Endothelial cell of umbilical vein (primary cell): ENCODE measurements around the gene RPS6KA3. TPM values are rescaled to one million over a fixed set of nuclear protein-coding genes. Genes with fewer than 3 reads are reported as not detected.

Experiments used
- BruUV-seq: library from RNA; stranded (reverse); fragments of 400-500 nt; replicated peaks from 2 replicates; lab custom pipeline; 2021; lab: Mats Ljungman, UMichigan
- CTCF ChIA-PET: fragments of 300-600, 350-600 bp; sonication (Branson Sonifier 250); formaldehyde crosslinking; loops from one replicate; lab custom pipeline; 2021; ENCODE audit warnings: antibody characterized with exemption, inconsistent platforms; lab: Charles Lee
- POLR2A ChIA-PET: fragments of 300-600, 350-600 bp; sonication (Branson Sonifier 250); formaldehyde crosslinking; loops from one replicate; lab custom pipeline; 2021; ENCODE audit warnings: antibody characterized with exemption, inconsistent platforms; lab: Charles Lee
- DNase-seq: peaks from one replicate; pipeline ENCODE4 v3.0.0-alpha.2; 2011; ENCODE audit warnings: low read depth, low spot score
- FAIRE-seq: peaks from 2 replicates; lab custom pipeline; 2011; peaks lifted over from hg19 to GRCh38; lab: Jason Lieb, UNC
- H2AFZ ChIP-seq: 2 replicates; pipeline ENCODE4 v1.6.0; 2012; ENCODE audit warnings: low read depth, low read length, control low read depth, inconsistent platforms
- H3K27ac ChIP-seq: 2 replicates; pipeline ENCODE4 v1.5.1; 2011; ENCODE audit warnings: low read depth, mild to moderate bottlenecking, control low read depth, low read length, moderate library complexity; ENCODE audit not compliant: insufficient read depth
- H3K27me3 ChIP-seq, 2 experiments: 2 replicates each; pipeline versions ENCODE4 v1.6.0 to v1.6.1; 2011; ENCODE audit warnings: low read length in 2 of 2, mixed read lengths in 1 of 2; ENCODE audit not compliant: control insufficient read depth in 2 of 2, insufficient read depth in 2 of 2
- H3K36me3 ChIP-seq, 2 experiments: 2 replicates in 1 of 2; 3 replicates in 1 of 2; pipeline ENCODE4 v1.5.1; 2011; ENCODE audit warnings: low read length in 2 of 2, mild to moderate bottlenecking in 1 of 2, moderate library complexity in 1 of 2; ENCODE audit not compliant: control insufficient read depth in 2 of 2, insufficient read depth in 2 of 2; ENCODE audit errors: extremely low read depth in 1 of 2
- H3K4me1 ChIP-seq: 3 replicates; pipeline ENCODE4 v1.5.1; 2011; ENCODE audit warnings: mild to moderate bottlenecking, low read length; ENCODE audit not compliant: control insufficient read depth, insufficient read depth; ENCODE audit errors: extremely low read depth
- H3K4me2 ChIP-seq: 2 replicates; pipeline ENCODE4 v1.6.1; 2011; ENCODE audit warnings: low read length, control low read depth, mixed read lengths; ENCODE audit not compliant: insufficient read depth
- H3K4me3 ChIP-seq, 3 experiments: fragments of 200-600 bp in 1 of 3; sonication (generic), shearing (Covaris generic) in 1 of 3; replicated peaks in 1 of 3; 2 replicates each; pipeline ENCODE4 v1.5.1; 2011 to 2016; ENCODE audit warnings: control low read depth in 3 of 3, low read length in 3 of 3, mild to moderate bottlenecking in 2 of 3, inconsistent platforms in 1 of 3, low read depth in 1 of 3, moderate library complexity in 1 of 3; ENCODE audit not compliant: insufficient read depth in 1 of 3
- H3K79me2 ChIP-seq: 2 replicates; pipeline ENCODE4 v1.6.0; 2012; ENCODE audit warnings: low read length, inconsistent platforms; ENCODE audit not compliant: control insufficient read depth, insufficient read depth
- H3K9ac ChIP-seq: replicated peaks from 2 replicates; pipeline ENCODE3; 2011; ENCODE audit warnings: low read length, control low read depth; ENCODE audit not compliant: insufficient read depth; ENCODE audit errors: extremely low read depth
- H3K9me1 ChIP-seq: replicated peaks from 3 replicates; pipeline ENCODE4 v1.6.0; 2011; ENCODE audit warnings: mild to moderate bottlenecking, low read length; ENCODE audit not compliant: control insufficient read depth, insufficient read depth; ENCODE audit errors: extremely low read depth
- H3K9me3 ChIP-seq: replicated peaks from 2 replicates; pipeline ENCODE4 v1.5.1; 2012; ENCODE audit warnings: low read length, inconsistent platforms; ENCODE audit not compliant: control insufficient read depth, insufficient read depth
- H4K20me1 ChIP-seq: replicated peaks from 2 replicates; pipeline ENCODE3; 2011; ENCODE audit warnings: mild to moderate bottlenecking, low read length; ENCODE audit not compliant: control insufficient read depth, insufficient read depth; ENCODE audit errors: extremely low read depth
- EZH2 ChIP-seq: IDR thresholded peaks from 2 replicates; pipeline ENCODE4 v1.6.1; 2012; ENCODE audit warnings: borderline replicate concordance, low read depth, mild to moderate bottlenecking, moderate library complexity, low read length, inconsistent platforms; ENCODE audit not compliant: severe bottlenecking
- FOS ChIP-seq: IDR thresholded peaks from 2 replicates; pipeline ENCODE4 v1.6.1; 2011; ENCODE audit warnings: mild to moderate bottlenecking, low read length, moderate library complexity, borderline replicate concordance; ENCODE audit not compliant: insufficient read depth
- GATA2 ChIP-seq: IDR thresholded peaks from 2 replicates; pipeline ENCODE4 v1.7.0; 2011; ENCODE audit warnings: low read depth, mild to moderate bottlenecking, moderate library complexity, mixed read lengths, low read length; ENCODE audit not compliant: insufficient read length, insufficient read depth
- JUN ChIP-seq: IDR thresholded peaks from 2 replicates; pipeline ENCODE4 v1.6.1; 2011; ENCODE audit warnings: borderline replicate concordance, low read depth; ENCODE audit not compliant: insufficient read length, insufficient read depth
- MYC ChIP-seq: IDR thresholded peaks from one replicate; pipeline ENCODE4 v1.6.1; 2011; ENCODE audit warnings: mild to moderate bottlenecking, low read depth, low read length
- POLR2A ChIP-seq: IDR thresholded peaks from 2 replicates; pipeline ENCODE4 v1.6.1; 2012; ENCODE audit warnings: low read depth, mild to moderate bottlenecking, control low read depth, low read length
- POLR2AphosphoS5 ChIP-seq: IDR thresholded peaks from 2 replicates; pipeline ENCODE4 v1.6.1; 2012; ENCODE audit warnings: low read depth, mild to moderate bottlenecking, control low read depth, low read length, moderate library complexity; ENCODE audit not compliant: insufficient read depth
- dilution Hi-C: fragments of 300-500 bp; cut with MboI; formaldehyde crosslinking; loops from one replicate; pipeline ENCODE4 v1.15.0; 2019; ENCODE audit warnings: low sequenced_read_pairs; ENCODE audit not compliant: extremely low pct_ligation_motif_present
- intact Hi-C: fragments of 100-400 bp; cut with micrococcal nuclease; formaldehyde crosslinking; loops from one replicate; pipeline ENCODE4 v1.10.0; 2022
- polyA plus RNA-seq, 4 experiments: library from polyadenylated mRNA; depleted of rRNA in 3 of 4; stranded (reverse) in 3 of 4; unstranded in 1 of 4; fragments of >200 nt; gene quantifications; 2 replicates each; pipeline versions ENCODE4 v1.2.1 to v1.2.3, GENCODE V29; 2011 to 2012; ENCODE audit warnings: missing spikeins in 1 of 4
- total RNA-seq: library from RNA; stranded (reverse); gene quantifications from 2 replicates; pipeline ENCODE4 v1.2.3, GENCODE V29; 2021
- TF ChIP-seq, protein P1 (sequence below): IDR thresholded peaks from 2 replicates; pipeline ENCODE4 v1.6.1; 2011; ENCODE audit not compliant: insufficient read depth, insufficient read length
- TF ChIP-seq, protein P2 (sequence below), 2 donors: IDR thresholded peaks; 1 replicate in 1 of 2; 2 replicates in 1 of 2; pipeline ENCODE4 v1.5.1; 2011; ENCODE audit warnings: low read length in 2 of 2, mild to moderate bottlenecking in 2 of 2, moderate library complexity in 2 of 2, control low read depth in 1 of 2, inconsistent platforms in 1 of 2, low read depth in 1 of 2; ENCODE audit not compliant: insufficient read depth in 1 of 2; ENCODE audit errors: extremely low read depth in 1 of 2

Gene RPS6KA3
- total and polyA plus RNA-seq, 2 donors (not counting 3 experiments of a cell fraction or from before 2014, with no cell fraction given), result 24.4 to 61.6 TPM

DNA sequence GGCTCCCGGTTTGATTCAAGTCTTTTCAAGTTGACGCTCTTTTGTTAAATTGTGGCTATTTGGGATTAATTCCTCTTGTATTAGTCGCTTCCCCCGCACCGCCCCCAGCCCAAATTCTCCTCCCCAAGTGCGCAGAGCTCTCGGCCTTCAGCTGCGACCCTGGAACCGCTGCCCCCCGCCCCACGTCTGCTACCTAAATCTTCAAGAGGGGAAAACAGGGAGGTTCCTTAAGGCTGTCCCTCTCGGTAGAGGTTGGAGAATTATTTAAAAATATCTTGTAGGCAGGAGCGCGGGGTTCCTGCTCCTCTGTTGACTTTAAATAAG lies 860 bp upstream of the RPS6KA3 start:
- no TSS peak for BruUV-seq

More for the DNA sequence above, 860 bp upstream of the RPS6KA3 start:
- no peak for FAIRE-seq
- peak overlapping the region; percentile 54 to 73 (median 56) for H3K4me3 ChIP-seq
- peak overlapping the region; percentile 91 for H2AFZ ChIP-seq
- H3K27me3 ChIP-seq, result no peaks in the 10 kb centered on the region
- peak overlapping the region; percentile 72 for H3K4me2 ChIP-seq
- H3K9ac ChIP-seq, result no peak overlapping the region
- no peaks in the 10 kb centered on the region for H4K20me1 ChIP-seq
- peak; percentile 3 for DNase-seq
- no peak for TF ChIP-seq MYC
- no peak for TF ChIP-seq EZH2
- TF ChIP-seq, protein P1, sequence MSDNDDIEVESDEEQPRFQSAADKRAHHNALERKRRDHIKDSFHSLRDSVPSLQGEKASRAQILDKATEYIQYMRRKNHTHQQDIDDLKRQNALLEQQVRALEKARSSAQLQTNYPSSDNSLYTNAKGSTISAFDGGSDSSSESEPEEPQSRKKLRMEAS, result no peak
- TF ChIP-seq POLR2AphosphoS5, result no peak
- no peak for TF ChIP-seq POLR2A
- TF ChIP-seq FOS, result no peak
- TF ChIP-seq, protein P2, sequence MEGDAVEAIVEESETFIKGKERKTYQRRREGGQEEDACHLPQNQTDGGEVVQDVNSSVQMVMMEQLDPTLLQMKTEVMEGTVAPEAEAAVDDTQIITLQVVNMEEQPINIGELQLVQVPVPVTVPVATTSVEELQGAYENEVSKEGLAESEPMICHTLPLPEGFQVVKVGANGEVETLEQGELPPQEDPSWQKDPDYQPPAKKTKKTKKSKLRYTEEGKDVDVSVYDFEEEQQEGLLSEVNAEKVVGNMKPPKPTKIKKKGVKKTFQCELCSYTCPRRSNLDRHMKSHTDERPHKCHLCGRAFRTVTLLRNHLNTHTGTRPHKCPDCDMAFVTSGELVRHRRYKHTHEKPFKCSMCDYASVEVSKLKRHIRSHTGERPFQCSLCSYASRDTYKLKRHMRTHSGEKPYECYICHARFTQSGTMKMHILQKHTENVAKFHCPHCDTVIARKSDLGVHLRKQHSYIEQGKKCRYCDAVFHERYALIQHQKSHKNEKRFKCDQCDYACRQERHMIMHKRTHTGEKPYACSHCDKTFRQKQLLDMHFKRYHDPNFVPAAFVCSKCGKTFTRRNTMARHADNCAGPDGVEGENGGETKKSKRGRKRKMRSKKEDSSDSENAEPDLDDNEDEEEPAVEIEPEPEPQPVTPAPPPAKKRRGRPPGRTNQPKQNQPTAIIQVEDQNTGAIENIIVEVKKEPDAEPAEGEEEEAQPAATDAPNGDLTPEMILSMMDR (IDR thresholded peaks at IDR 0.05; ENCODE audit: extremely low read depth in 1 of 2, insufficient read depth in 1 of 2, low read depth in 1 of 2, low read length in 2 of 2), result no peak
- TF ChIP-seq JUN, result no peak
- no peak for TF ChIP-seq GATA2
- H3K9me3 ChIP-seq, result no peaks in the 10 kb centered on the region
- H3K79me2 ChIP-seq, result peaks cover 26% of the 10 kb centered on the region
- CTCF ChIA-PET, result no interaction called here
- intact Hi-C loops (loop anchor here (5.0 kb wide), 3 partner anchors 125 to 250 kb away; partner anchors contain the start of gene EIF1AX), dilution Hi-C loops (no loop called here)
- POLR2A ChIA-PET, result interaction anchor here (0.6 kb wide), 1 partner anchor 71 kb away, joined by 5 read pairs; no protein-coding TSS in a partner anchor
- H3K4me1 ChIP-seq, result peaks cover 23% of the 10 kb centered on the region
- no peak overlapping the region for H3K27ac ChIP-seq
- no peaks in the 10 kb centered on the region for H3K9me1 ChIP-seq
- H3K36me3 ChIP-seq, result no peaks in the 10 kb centered on the region
